HepG2 (cell line): ENCODE measurements around the gene DDRGK1. TPM values are rescaled to one million over a fixed set of nuclear protein-coding genes. Genes with fewer than 3 reads are reported as not detected.
A peak's percentile ranks its signal among the peaks of the same experiment; 100 is the strongest.

Source experiments
- CENPX ChIP-seq: sonication (generic); formaldehyde crosslinking; IDR thresholded peaks from 2 replicates; pipeline ENCODE4 v1.9.0; 2021; ENCODE audit warnings: mild to moderate bottlenecking, missing genetic modification reagents, moderate library complexity
- FOXA3 ChIP-seq: IDR thresholded peaks from 2 replicates; pipeline ENCODE4 v1.6.1; 2016; ENCODE audit warnings: missing genetic modification reagents, missing compliant biosample characterization
- FOXO1 ChIP-seq: sonication (generic); formaldehyde crosslinking; IDR thresholded peaks from 2 replicates; pipeline ENCODE4 v1.4.0; 2020; ENCODE audit warnings: missing genetic modification reagents
- HNRNPH1 ChIP-seq: fragments of 200-400 bp; formaldehyde crosslinking; optimal IDR thresholded peaks from 2 replicates; pipeline ENCODE3; 2017; ENCODE audit warnings: mild to moderate bottlenecking, low read depth, low read length
- KDM5B ChIP-seq: sonication (generic); formaldehyde crosslinking; IDR thresholded peaks from 2 replicates; pipeline ENCODE4 v1.4.0; 2020; ENCODE audit warnings: missing genetic modification reagents, mild to moderate bottlenecking, borderline replicate concordance
- MAFK ChIP-seq, 2 experiments: IDR thresholded peaks in 1 of 2; conservative IDR thresholded peaks in 1 of 2; 2 replicates each; pipeline ENCODE4 v1.6.1; 2011; ENCODE audit warnings: improper control_type of control experiment in 2 of 2, low read length in 2 of 2
- MIER3 ChIP-seq: IDR thresholded peaks from 2 replicates; pipeline ENCODE4 v1.6.1; 2016; ENCODE audit warnings: missing compliant biosample characterization, borderline replicate concordance
- NR2F2 ChIP-seq: IDR thresholded peaks from 2 replicates; pipeline ENCODE4 v1.6.1; 2012; ENCODE audit warnings: low read depth, inconsistent platforms, borderline replicate concordance
- NRL ChIP-seq: sonication (generic); formaldehyde crosslinking; IDR thresholded peaks from 2 replicates; pipeline ENCODE4 v1.5.0; 2020; ENCODE audit warnings: missing genetic modification reagents, mild to moderate bottlenecking, moderate library complexity, borderline replicate concordance
- PHF5A ChIP-seq: IDR thresholded peaks from one replicate; pipeline ENCODE4 v1.6.1; 2018; ENCODE audit warnings: low read depth, missing genetic modification reagents; ENCODE audit not compliant: unreplicated experiment
- RFXAP ChIP-seq: sonication (generic); formaldehyde crosslinking; IDR thresholded peaks from 2 replicates; pipeline ENCODE4 v1.4.0; 2020; ENCODE audit warnings: missing genetic modification reagents, borderline replicate concordance
- SAP130 ChIP-seq: IDR thresholded peaks from 2 replicates; pipeline ENCODE4 v1.6.1; 2016; ENCODE audit warnings: low read depth
- SRY ChIP-seq: sonication (generic); formaldehyde crosslinking; IDR thresholded peaks from 2 replicates; pipeline ENCODE4 v1.8.0; 2022; ENCODE audit warnings: mild to moderate bottlenecking, missing genetic modification reagents
- ZFP36L2 ChIP-seq: sonication (generic); formaldehyde crosslinking; IDR thresholded peaks from 2 replicates; pipeline ENCODE4 v1.4.0; 2020; ENCODE audit warnings: missing genetic modification reagents
- ZNF136 ChIP-seq: sonication (generic); formaldehyde crosslinking; IDR thresholded peaks from 2 replicates; pipeline ENCODE4 v1.8.1; 2022; ENCODE audit warnings: low read depth, mild to moderate bottlenecking, moderate library complexity, missing genetic modification reagents
- ZNF30 ChIP-seq: sonication (generic); formaldehyde crosslinking; IDR thresholded peaks from 2 replicates; pipeline ENCODE4 v1.5.0; 2020; ENCODE audit warnings: mild to moderate bottlenecking, missing genetic modification reagents
- ZNF501 ChIP-seq: sonication (generic); formaldehyde crosslinking; IDR thresholded peaks from 2 replicates; pipeline ENCODE4 v1.5.1; 2020; ENCODE audit warnings: mild to moderate bottlenecking, moderate library complexity, missing genetic modification reagents
- ZNF563 ChIP-seq: sonication (generic); formaldehyde crosslinking; IDR thresholded peaks from 2 replicates; pipeline ENCODE4 v1.8.0; 2022; ENCODE audit warnings: mild to moderate bottlenecking, moderate library complexity, missing genetic modification reagents
- ZNF780A ChIP-seq: sonication (generic); formaldehyde crosslinking; IDR thresholded peaks from 2 replicates; pipeline ENCODE4 v1.8.0; 2022; ENCODE audit warnings: mild to moderate bottlenecking, missing genetic modification reagents, moderate library complexity
- polyA plus RNA-seq, 8 experiments: library from polyadenylated mRNA; depleted of rRNA in 3 of 8; stranded (reverse) in 7 of 8; unstranded in 1 of 8; fragments of >200 nt; fragmentation: Illumina TruSeq in 4 of 8; extraction: Trizol in 4 of 8; gene quantifications; 2 replicates each; pipeline versions ENCODE4 v1.2.1 to v1.2.3, GENCODE V29; 2011 to 2016; ENCODE audit warnings: low read depth in 4 of 8, missing spikeins in 1 of 8, mixed read lengths in 1 of 8; ENCODE audit not compliant: insufficient read depth in 1 of 8
- total RNA-seq, 5 experiments: library from RNA; depleted of rRNA; stranded (reverse); fragments of >200 nt; fragmentation: Illumina TruSeq; extraction: Trizol; gene quantifications; 2 replicates each; pipeline ENCODE4 v1.2.3, GENCODE V29; 2016; ENCODE audit warnings: low read depth in 1 of 5
- TF ChIP-seq, protein P1 (sequence below): sonication (generic); formaldehyde crosslinking; IDR thresholded peaks from 2 replicates; pipeline ENCODE4 v1.4.0; 2020; ENCODE audit warnings: missing genetic modification reagents
- TF ChIP-seq, protein P2 (sequence below): sonication (generic); formaldehyde crosslinking; IDR thresholded peaks from 2 replicates; pipeline ENCODE4 v1.5.0; 2020; ENCODE audit warnings: mild to moderate bottlenecking, missing genetic modification reagents, borderline replicate concordance

Gene DDRGK1
- total and polyA plus RNA-seq, 2 of the 13 experiments (the other 11 are each of a cell fraction or from before 2014, with no cell fraction given), result 96.7 to 149 TPM

DNA sequence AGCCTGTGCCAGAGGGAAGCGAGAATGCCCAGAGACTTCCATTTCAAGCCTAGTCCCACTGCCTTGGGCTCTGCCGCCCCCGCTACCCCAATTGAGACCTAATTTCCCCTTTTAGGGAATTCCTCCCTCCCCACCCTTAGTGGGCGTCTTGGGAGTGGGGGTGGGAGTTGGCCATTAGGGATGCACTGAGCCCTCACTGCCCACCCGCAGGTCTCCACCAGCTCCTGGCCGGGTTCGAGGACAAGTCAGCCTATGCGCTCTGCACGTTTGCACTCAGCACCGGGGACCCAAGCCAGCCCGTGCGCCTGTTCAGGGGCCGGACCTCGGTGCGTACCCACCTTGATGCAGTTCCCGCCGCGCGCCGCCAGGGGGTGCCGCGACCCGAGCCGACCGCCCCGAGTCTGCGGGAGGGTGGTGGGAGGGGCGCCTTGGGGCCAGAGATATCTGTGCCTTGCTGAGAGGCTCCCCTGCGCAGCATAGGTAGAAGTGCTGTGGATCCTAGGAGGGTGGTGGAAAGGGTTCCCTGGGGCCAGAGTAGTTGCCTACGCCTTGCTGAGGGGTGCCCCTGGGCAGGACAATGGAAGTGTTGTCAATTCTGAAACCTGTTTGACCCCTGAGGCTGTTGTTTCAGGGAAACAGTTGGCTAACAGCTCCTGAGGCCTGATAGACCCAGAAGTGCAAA is 14.0 kb upstream of the DDRGK1 start (continued):
- TF ChIP-seq, protein P1, sequence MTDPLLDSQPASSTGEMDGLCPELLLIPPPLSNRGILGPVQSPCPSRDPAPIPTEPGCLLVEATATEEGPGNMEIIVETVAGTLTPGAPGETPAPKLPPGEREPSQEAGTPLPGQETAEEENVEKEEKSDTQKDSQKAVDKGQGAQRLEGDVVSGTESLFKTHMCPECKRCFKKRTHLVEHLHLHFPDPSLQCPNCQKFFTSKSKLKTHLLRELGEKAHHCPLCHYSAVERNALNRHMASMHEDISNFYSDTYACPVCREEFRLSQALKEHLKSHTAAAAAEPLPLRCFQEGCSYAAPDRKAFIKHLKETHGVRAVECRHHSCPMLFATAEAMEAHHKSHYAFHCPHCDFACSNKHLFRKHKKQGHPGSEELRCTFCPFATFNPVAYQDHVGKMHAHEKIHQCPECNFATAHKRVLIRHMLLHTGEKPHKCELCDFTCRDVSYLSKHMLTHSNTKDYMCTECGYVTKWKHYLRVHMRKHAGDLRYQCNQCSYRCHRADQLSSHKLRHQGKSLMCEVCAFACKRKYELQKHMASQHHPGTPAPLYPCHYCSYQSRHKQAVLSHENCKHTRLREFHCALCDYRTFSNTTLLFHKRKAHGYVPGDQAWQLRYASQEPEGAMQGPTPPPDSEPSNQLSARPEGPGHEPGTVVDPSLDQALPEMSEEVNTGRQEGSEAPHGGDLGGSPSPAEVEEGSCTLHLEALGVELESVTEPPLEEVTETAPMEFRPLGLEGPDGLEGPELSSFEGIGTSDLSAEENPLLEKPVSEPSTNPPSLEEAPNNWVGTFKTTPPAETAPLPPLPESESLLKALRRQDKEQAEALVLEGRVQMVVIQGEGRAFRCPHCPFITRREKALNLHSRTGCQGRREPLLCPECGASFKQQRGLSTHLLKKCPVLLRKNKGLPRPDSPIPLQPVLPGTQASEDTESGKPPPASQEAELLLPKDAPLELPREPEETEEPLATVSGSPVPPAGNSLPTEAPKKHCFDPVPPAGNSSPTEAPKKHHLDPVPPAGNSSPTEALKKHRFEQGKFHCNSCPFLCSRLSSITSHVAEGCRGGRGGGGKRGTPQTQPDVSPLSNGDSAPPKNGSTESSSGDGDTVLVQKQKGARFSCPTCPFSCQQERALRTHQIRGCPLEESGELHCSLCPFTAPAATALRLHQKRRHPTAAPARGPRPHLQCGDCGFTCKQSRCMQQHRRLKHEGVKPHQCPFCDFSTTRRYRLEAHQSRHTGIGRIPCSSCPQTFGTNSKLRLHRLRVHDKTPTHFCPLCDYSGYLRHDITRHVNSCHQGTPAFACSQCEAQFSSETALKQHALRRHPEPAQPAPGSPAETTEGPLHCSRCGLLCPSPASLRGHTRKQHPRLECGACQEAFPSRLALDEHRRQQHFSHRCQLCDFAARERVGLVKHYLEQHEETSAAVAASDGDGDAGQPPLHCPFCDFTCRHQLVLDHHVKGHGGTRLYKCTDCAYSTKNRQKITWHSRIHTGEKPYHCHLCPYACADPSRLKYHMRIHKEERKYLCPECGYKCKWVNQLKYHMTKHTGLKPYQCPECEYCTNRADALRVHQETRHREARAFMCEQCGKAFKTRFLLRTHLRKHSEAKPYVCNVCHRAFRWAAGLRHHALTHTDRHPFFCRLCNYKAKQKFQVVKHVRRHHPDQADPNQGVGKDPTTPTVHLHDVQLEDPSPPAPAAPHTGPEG (CRISPR knock-in tag), result peak; percentile 83; the same call in 1 of the 2 replicates
- TF ChIP-seq ZNF780A (no peak), ZNF501 (CRISPR knock-in tag) (peak; percentile 95), ZFP36L2 (CRISPR knock-in tag) (no peak), ZNF30 (no peak), ZNF136 (CRISPR knock-in tag) (peak; percentile 55; the same call in 1 of the 2 replicates), NR2F2 (peak; percentile 40; the same call in 1 of the 2 replicates), CENPX (CRISPR knock-in tag) (no peak), FOXA3 (CRISPR knock-in tag) (peak; percentile 66), MAFK (conservative IDR thresholded peaks at IDR 0.05 in 1 of 2, IDR thresholded peaks at IDR 0.05 in 1 of 2; ENCODE audit: low read length in 2 of 2) (no peak; a peak in 1 of 4 replicates), SRY (CRISPR knock-in tag) (0 out of 2 replicates have a peak, but pooled peaks have one; percentile 23), NRL (CRISPR knock-in tag) (peak; percentile 91), FOXO1 (CRISPR knock-in tag) (peak; percentile 88), HNRNPH1 (peak; percentile 61), ZNF563 (CRISPR knock-in tag) (peak; percentile 83), SAP130 (CRISPR knock-in tag) (peak; percentile 76), RFXAP (CRISPR knock-in tag) (peak; percentile 58; the same call in 1 of the 2 replicates), PHF5A (CRISPR knock-in tag) (peak; percentile 71), MIER3 (CRISPR knock-in tag) (peak; percentile 80; the same call in 1 of the 2 replicates), KDM5B (CRISPR knock-in tag) (peak; percentile 89; the same call in 1 of the 2 replicates)
- TF ChIP-seq, protein P2, sequence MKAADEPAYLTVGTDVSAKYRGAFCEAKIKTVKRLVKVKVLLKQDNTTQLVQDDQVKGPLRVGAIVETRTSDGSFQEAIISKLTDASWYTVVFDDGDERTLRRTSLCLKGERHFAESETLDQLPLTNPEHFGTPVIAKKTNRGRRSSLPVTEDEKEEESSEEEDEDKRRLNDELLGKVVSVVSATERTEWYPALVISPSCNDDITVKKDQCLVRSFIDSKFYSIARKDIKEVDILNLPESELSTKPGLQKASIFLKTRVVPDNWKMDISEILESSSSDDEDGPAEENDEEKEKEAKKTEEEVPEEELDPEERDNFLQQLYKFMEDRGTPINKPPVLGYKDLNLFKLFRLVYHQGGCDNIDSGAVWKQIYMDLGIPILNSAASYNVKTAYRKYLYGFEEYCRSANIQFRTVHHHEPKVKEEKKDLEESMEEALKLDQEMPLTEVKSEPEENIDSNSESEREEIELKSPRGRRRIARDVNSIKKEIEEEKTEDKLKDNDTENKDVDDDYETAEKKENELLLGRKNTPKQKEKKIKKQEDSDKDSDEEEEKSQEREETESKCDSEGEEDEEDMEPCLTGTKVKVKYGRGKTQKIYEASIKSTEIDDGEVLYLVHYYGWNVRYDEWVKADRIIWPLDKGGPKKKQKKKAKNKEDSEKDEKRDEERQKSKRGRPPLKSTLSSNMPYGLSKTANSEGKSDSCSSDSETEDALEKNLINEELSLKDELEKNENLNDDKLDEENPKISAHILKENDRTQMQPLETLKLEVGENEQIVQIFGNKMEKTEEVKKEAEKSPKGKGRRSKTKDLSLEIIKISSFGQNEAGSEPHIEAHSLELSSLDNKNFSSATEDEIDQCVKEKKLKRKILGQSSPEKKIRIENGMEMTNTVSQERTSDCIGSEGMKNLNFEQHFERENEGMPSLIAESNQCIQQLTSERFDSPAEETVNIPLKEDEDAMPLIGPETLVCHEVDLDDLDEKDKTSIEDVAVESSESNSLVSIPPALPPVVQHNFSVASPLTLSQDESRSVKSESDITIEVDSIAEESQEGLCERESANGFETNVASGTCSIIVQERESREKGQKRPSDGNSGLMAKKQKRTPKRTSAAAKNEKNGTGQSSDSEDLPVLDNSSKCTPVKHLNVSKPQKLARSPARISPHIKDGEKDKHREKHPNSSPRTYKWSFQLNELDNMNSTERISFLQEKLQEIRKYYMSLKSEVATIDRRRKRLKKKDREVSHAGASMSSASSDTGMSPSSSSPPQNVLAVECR (CRISPR knock-in tag), result peak; percentile 69; the same call in 1 of the 2 replicates
